ENCODE results near the gene DIRAS2.

DNA sequence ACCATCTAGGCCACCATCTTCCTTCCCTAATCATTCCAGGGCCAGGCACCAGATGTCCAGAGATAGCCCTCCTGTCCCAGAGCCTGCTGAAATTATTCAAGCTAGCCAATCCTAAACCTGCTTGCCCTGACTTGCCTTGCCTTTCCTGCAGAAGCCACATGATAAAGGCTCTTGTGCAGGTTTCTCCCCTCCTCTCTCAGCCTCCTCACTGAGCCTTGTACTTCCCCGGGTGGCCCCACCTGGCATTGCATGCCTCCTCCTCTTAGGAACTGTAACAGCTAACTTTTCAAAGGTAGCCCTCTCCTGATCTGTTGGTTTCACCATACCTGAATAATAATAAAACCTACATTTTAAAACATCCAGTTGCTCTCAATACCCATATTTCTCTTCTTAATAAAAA lies 42.6 kb downstream of the DIRAS2 start:
- no peak for TF ChIP-seq CTCF (conservative IDR thresholded peaks at IDR 0.05; ENCODE audit: low read depth, low read length)
- TF ChIP-seq EZH2phosphoT487 (IDR thresholded peaks at IDR 0.05; ENCODE audit: borderline replicate concordance, low read length): no peak
- TF ChIP-seq EZH2 (IDR thresholded peaks at IDR 0.05; ENCODE audit: low read length, unreplicated experiment): no peak
